ENCODE data around the gene TMEM62. TPM values are rescaled to one million over a fixed set of nuclear protein-coding genes. Genes with fewer than 3 reads are reported as not detected.

Gene TMEM62
- polyA plus RNA-seq, 1 donor from 2014 or later, result 8.7 TPM

DNA sequence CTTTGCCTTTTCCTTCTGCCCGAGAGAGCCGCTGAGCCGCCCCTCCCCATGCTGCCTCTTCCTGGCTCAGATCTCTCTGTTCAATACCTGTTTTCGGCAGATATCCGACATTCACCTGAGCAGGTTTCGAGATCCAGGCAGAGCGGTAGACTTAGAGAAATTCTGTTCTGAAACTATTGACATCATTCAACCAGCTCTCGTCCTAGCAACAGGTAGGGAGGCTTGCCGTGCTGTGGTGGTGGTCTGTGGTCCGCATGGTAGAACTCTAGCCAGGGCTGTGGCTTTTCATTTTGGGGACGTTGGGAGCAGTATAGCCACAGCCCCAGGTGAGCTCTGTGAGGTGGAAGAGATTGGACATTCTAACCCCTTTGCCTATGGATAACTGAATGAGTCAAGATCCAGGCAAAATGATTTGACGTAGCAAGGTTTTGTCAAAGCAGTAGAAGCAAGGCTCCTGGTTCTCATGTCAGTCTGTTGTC lies 810 bp downstream of the TMEM62 start:
- Histone ChIP-seq H3K79me2 (replicated peaks; ENCODE audit: insufficient read depth, low read length) (no peaks in the 10 kb centered on the region), H4K20me1 (ENCODE audit: insufficient read depth) (no peaks in the 10 kb centered on the region), H3K4me2 (ENCODE audit: low read length) (peak overlapping the region; percentile 38), H3K27ac (ENCODE audit: low read length) (no peak overlapping the region), H3K27me3 (ENCODE audit: insufficient read depth, low read depth, low read length) (peaks cover 16% of the 10 kb centered on the region), H3F3A (ENCODE audit: insufficient read depth, low read length, poor library complexity, severe bottlenecking) (no peaks in the 10 kb centered on the region), H3K9ac (ENCODE audit: low read length) (peak overlapping the region; percentile 58), H3K36me3 (ENCODE audit: insufficient read depth, low read length) (no peaks in the 10 kb centered on the region), H2AFZ (ENCODE audit: low read depth, low read length) (no peak overlapping the region), H3K9me2 (ENCODE audit: insufficient read depth, low read length) (no peaks in the 10 kb centered on the region), H3K9me3 (ENCODE audit: low read length) (no peaks in the 10 kb centered on the region), H3K4me3 (ENCODE audit: low read length) (peak overlapping the region; percentile 70)
- TF ChIP-seq POLR2AphosphoS5 (IDR thresholded peaks at IDR 0.05) (no peak), EP300 (conservative IDR thresholded peaks at IDR 0.05; ENCODE audit: poor library complexity, severe bottlenecking) (no peak), CTCF (IDR thresholded peaks at IDR 0.05; ENCODE audit: poor library complexity, severe bottlenecking) (no peak), TAF1 (IDR thresholded peaks at IDR 0.05; ENCODE audit: low read depth) (no peak), EZH2 (IDR thresholded peaks at IDR 0.05; ENCODE audit: borderline replicate concordance, insufficient read depth, low read length, poor library complexity, severe bottlenecking) (no peak), SMC3 (conservative IDR thresholded peaks at IDR 0.05; ENCODE audit: poor library complexity) (no peak), RAD21 (conservative IDR thresholded peaks at IDR 0.05) (no peak)

GRCh38 chr15:43135351-43135750 lies 2.0 kb downstream of the TMEM62 start:
- H4K20me1 ChIP-seq (ENCODE audit: insufficient read depth), result no peaks in the 10 kb centered on the region
- H3K27me3 ChIP-seq (ENCODE audit: insufficient read depth, low read depth, low read length), result peaks cover 16% of the 10 kb centered on the region
- no peaks in the 10 kb centered on the region for H3K79me2 ChIP-seq (replicated peaks; ENCODE audit: insufficient read depth, low read length)
- H3K9me3 ChIP-seq (ENCODE audit: low read length), result no peaks in the 10 kb centered on the region
- no peaks in the 10 kb centered on the region for H3K9me2 ChIP-seq (ENCODE audit: insufficient read depth, low read length)
- H2AFZ ChIP-seq (ENCODE audit: low read depth, low read length), result no peak overlapping the region
- no peaks in the 10 kb centered on the region for H3K36me3 ChIP-seq (ENCODE audit: insufficient read depth, low read length)
- H3F3A ChIP-seq (ENCODE audit: insufficient read depth, low read length, poor library complexity, severe bottlenecking), result no peaks in the 10 kb centered on the region
- no peak overlapping the region for H3K4me3 ChIP-seq (ENCODE audit: low read length)
- no peak overlapping the region for H3K9ac ChIP-seq (ENCODE audit: low read length)
- no peak overlapping the region for H3K27ac ChIP-seq (ENCODE audit: low read length)
- no peak for TF ChIP-seq MXI1 (conservative IDR thresholded peaks at IDR 0.05; ENCODE audit: poor library complexity, severe bottlenecking)
- no peak for TF ChIP-seq REST (IDR thresholded peaks at IDR 0.05; ENCODE audit: borderline replicate concordance)
- no peak for TF ChIP-seq TAF1 (IDR thresholded peaks at IDR 0.05; ENCODE audit: low read depth)
- TF ChIP-seq RAD21 (conservative IDR thresholded peaks at IDR 0.05), result no peak
- no peak for TF ChIP-seq SMC3 (conservative IDR thresholded peaks at IDR 0.05; ENCODE audit: poor library complexity)
- TF ChIP-seq CTCF (IDR thresholded peaks at IDR 0.05; ENCODE audit: poor library complexity, severe bottlenecking), result no peak
- no peak for TF ChIP-seq POLR2AphosphoS5 (IDR thresholded peaks at IDR 0.05)
- TF ChIP-seq EZH2 (IDR thresholded peaks at IDR 0.05; ENCODE audit: borderline replicate concordance, insufficient read depth, low read length, poor library complexity, severe bottlenecking), result no peak
- no peak for TF ChIP-seq EP300 (conservative IDR thresholded peaks at IDR 0.05; ENCODE audit: poor library complexity, severe bottlenecking)
- no peak overlapping the region for H3K4me2 ChIP-seq (ENCODE audit: low read length)
